Activated CD8-positive, alpha-beta memory T cell treated with anti-CD3 and anti-CD28 coated beads, Interleukin-2, amount 50 U/mL, for 1 hour (primary cell): ENCODE measurements around the gene YOD1.
"Not testable (repeated sequence)": the region's sequence is repeated elsewhere in the genome, so short reads cannot be mapped to it uniquely, and the experiment has no call there.

Source experiments
- DNase-seq: peaks from one replicate; pipeline ENCODE4 v3.0.0-alpha.2; 2020; ENCODE audit errors: extremely low read depth

The YOD1 gene

GRCh38 chr1:207049054-207049453, 2.0 kb downstream of the YOD1 start:
- no peak for DNase-seq

- DNase-seq = no peak
These were observed 3.0 kb downstream of the YOD1 start for GRCh38 chr1:207048041-207048440.

DNA sequence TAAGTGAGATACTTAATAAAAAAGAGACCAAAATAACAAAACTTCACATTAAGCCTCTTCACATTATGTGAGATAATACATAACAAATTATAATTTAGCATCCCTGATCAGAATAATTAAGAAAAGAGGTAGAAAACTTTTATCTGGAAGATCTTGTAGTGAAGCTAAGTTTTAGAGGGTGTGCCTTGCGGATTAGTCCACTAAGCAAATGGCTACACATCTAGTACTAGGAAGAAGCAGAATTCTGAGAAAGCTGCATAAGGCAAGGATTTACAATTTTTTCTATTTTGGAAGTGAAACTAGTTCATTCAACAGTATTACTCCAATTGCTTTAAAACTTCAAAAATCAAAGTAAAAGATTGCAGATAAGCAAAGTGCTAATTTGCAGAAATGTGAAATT, 3.5 kb downstream of the YOD1 start:
- no peak for DNase-seq

DNA sequence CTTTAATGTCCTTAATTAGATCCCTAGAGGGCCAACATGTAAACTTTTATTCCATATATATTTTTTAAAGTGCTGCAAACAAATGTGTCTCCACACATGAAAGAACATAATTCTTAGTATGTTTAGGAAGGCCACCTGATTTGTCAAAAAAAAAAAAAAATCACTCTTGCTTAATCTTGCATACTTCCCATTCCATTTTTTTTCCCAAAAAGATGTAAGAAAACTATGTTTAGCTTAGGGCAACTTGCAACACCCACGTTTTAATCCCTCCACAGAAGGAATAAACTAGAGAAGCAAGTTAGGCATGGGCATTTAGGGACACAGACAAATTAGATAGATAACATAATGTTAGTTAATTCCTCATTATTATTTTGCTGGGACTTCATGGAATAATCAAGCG, 5.6 kb downstream of the YOD1 start:
- no peak for DNase-seq

- not testable (repeated sequence) for DNase-seq
These were observed 9.6 kb downstream of the YOD1 start for GRCh38 chr1:207041397-207041796.

DNA sequence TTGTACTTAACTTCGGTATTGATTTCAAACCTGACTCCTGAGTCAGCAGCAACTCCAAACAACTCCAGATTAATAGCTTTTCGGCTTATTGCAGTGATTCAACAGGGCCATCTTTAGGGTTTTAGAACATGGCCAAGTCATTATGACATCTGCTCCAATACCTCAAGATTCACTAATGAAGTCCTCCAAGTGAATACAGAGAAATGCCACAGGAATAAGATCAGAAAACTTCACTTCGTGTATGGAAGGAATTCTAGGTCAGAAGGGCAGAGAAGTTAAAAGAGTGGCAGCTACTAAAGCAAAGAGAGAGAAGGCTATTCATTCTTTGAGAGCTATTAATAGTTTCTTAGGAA, 10.9 kb downstream of the YOD1 start:
- DNase-seq = no peak

GRCh38 chr1:207039380-207040180, 11.4 kb downstream of the YOD1 start:
- DNase-seq = no peak

DNA sequence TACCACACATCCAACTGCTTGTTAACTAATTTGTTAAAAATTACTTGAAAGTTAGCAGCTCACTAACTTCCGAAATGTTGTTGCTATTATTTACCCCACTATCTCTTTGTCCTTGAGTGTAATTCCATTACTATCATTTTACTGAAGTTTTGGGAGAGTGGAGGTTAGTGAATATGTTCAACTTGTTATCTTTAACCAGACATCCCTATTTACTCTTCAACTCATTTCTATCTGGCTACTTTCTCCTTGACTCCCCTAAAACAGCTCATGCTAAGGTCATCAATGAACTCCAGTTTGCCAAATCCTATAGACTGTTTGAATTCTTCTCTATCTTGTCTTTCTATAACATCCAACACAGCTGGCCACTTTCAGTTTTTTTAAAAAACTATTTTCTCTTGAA, 14.1 kb downstream of the YOD1 start:
- DNase-seq = no peak

GRCh38 chr1:207035877-207036551, 15.0 kb downstream of the YOD1 start:
- DNase-seq = no peak

DNA sequence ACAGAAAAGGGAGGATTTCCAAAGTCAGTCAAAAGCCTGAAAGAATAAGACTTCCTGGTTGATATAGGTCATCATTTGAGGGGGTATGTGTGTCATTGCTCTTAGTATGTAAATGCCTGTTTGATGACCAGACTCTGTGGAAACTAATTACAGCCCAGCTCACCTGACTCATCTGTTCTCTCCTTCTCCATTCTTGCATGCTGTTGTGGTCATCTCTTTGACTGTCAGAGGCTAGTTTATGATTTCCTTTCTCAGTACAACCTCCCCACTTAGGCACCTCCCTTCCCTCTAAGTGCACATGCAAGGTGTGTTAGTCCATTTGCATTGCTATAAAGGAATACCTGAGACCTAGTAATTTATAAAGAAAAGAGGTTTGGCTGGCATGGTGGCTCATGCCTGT, 16.0 kb downstream of the YOD1 start:
- no peak for DNase-seq

DNA sequence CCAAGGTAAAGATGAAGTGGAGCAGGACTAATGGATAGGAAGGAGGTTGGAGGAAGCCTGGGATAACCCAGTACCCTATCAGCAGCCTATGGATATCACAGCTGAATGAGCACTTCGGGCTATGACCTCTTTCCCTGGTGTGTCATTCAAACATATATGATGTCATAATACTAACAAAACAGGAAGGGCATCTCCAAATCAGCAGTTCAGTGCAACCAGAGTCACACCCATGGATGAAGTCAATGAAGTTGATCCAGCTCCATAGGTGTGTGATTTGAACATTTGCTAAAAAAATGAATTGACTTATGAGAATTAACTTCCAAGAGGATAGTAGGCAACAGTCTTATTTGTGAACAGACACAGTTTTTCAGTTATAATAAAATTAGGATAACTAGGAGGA, 16.8 kb downstream of the YOD1 start:
- DNase-seq = no peak

- no peak for DNase-seq
These were observed 17.7 kb downstream of the YOD1 start for GRCh38 chr1:207033302-207033701.

GRCh38 chr1:207032528-207033017, 18.4 kb downstream of the YOD1 start, which contains the start of gene C1orf116:
C1orf116 (minus strand) TSS chr1:207032756; CDS start chr1:207027598, 5,158 bp downstream.
- DNase-seq = no peak

DNA sequence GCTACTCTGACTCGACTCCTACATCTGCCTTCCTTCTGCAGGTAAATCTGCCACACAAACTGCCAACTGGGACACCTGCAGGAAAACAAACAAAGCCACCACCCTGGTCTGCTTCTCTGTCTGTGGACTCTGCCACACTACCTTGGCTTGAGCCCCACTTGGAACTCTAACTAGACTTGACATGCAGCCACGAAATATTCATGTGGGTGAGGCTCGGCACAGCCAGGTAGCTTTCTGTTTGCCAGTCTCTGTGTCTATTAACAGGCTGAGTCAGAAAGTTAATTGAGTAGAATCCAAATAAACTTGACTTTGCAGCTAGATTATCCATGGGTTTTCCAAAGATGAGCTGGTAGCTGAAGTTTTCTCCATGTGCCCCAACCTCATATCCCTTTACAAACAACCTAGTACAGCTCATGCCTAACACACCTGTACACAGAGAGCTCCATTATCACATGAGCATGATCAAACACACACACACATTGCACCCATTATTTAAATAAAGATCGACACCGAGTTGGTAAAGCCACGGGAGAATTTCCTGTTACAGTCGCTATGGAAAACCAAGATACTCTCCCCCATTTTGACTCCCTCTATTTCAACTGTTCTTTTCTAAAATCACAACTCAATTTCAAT, 19.3 kb downstream of the YOD1 start:
- DNase-seq = no peak

- no peak for DNase-seq
These were observed 20.0 kb downstream of the YOD1 start for GRCh38 chr1:207031016-207031415.

GRCh38 chr1:207030522-207031009, 20.4 kb downstream of the YOD1 start:
- DNase-seq = no peak

GRCh38 chr1:207029701-207030521, 21.1 kb downstream of the YOD1 start:
- DNase-seq = no peak

DNA sequence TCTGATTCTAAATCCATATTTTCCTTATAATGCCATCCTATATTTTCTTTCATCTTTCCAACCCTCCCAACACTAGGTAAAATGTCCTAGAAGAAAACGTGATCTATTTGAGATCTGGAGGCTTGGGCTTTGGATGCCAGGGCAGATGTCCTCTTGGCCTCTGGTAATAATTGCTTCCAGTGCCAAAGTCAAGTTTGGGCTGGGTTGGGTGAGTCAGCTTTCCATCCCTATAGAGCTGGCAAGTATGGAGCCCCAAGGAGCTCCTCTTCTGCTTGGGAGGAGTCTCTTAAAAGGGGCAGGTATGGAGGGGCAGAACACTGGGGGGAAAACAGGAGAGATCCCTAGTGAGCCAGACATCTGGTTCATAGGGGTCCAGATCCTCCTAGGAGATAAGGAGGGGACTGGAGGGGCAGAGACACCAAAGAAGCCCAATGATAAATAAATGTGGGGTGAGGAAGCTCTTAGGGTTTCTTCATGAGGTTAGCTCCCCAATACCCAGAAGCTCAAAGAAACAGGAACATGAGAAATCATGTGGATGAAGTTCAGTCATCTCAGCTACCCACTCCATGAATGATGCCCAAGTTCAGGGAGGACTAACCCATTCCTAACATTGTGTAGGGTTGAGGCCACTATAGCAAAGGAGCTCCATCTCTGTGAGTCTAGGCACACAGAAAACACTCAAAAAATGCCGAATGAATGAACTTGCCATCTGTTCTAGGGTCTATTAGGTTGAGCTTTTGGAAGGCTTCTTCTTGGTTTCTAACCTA, 21.9 kb downstream of the YOD1 start:
- no peak for DNase-seq

DNA sequence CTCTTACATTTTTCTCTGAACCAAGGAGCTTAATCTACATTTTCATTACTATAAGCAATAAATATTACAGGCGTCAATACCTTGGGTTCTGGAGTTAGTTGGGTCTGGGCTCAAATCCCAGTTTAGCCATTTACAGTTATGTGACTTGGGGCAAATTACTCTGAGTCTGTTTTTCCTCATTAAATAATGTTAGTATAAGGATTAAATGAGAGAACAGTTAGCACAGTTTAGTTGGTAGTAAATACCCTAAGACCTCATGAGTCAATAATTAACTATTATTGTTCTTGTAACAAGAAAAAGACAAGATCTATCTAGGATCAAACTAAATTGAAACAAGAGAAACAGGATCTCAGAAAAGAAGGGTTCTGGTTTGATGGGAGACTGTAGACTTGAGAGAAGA, 23.1 kb downstream of the YOD1 start:
- DNase-seq = no peak

DNA sequence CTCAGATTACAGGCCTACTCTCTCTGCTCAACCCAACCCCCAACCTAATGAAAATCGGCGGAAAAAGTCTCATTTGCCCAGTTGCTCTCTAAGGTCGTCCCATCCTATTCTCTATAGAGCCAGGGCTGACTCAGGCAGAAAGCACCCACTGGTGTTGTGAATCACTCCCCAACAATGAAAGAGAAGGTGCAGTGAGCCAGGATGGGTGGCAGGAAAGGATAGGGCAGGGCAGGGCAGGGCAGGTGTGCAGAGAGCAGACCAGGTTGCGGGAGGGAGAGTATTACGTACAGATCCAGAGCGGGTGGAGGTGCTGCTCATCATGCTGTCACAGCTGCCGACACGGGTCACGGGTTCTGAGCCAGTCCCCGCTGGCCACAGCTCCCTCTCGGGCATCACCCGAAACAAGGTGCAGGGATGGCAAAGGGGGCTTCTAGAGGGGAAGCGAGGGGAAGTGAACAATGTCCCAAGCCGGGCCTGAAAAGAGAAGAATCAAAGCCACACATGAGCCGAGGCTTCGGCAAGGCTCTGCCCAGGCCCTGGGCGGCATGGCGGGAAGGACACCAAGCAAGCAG, 23.7 kb downstream of the YOD1 start:
- no peak for DNase-seq

DNA sequence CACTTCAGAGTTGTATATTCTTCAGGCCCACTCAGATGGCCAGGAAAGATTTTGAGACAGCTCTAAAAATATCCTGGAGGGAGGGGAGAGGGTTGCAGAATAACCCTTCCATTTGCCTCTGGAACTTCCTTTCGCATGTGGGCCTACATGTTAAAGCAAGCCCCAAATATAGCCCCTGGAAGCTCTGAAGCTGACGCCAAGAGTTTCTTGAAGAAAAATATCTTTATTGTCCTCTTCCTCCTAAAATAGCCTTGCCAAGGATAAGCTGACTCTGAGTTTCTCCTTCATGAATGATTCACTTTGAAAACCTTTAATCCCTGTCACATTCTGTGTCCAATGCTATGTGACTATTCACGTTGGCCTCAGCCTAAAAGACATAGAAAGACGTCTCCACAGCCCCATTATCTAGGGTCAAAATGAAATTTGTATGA, 24.9 kb downstream of the YOD1 start:
- DNase-seq = no peak
